Activated CD8-positive, alpha-beta memory T cell treated with anti-CD3 and anti-CD28 coated beads, Interleukin-2, amount 50 U/mL, for 24 hours (primary cell): Measurements from ENCODE around the gene FGF13.

ENCODE experiments used
- DNase-seq: peaks from one replicate; pipeline ENCODE4 v3.0.0-alpha.2; 2020; ENCODE audit errors: extremely low read depth

FGF13 gene

DNA sequence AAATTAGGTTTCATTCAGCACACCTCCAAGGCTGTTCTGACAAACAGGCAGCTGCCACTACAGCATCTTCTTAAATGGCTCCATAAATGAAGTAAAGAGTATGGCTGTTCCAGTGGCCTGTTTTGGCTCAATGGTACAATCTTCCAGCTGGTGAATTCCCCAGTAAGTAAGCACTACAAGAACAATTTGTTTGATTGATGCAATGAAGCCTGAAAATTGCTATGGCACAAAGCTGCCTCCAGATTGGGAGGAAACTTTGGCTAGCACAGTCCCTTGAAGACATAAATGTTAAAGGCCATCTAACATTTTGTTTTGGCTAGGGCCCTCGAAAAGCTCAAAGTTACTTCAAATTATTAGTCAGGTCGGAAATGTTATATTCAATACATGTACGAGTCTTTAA, 47.5 kb downstream of the FGF13 start:
- DNase-seq = no peak

DNA sequence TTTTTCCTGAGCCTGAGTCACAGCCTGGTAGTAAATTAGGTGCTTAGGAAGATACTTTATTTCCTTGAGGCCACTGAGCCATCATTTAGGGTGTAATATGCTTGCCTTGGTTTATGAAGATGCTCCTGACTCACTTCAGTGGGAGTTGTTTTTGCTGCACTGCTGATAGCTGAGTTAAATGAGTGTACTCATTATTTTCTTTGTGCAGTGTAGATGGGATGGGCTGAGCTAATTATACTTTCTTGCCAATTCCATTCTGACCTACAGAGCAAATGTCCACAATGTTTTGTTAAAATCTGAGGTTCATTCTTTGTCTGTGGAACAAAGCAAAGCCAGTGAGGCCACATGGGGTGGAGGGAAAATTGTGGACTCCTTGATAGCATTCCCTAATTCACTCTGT, 60.0 kb downstream of the FGF13 start:
- no peak for DNase-seq

DNA sequence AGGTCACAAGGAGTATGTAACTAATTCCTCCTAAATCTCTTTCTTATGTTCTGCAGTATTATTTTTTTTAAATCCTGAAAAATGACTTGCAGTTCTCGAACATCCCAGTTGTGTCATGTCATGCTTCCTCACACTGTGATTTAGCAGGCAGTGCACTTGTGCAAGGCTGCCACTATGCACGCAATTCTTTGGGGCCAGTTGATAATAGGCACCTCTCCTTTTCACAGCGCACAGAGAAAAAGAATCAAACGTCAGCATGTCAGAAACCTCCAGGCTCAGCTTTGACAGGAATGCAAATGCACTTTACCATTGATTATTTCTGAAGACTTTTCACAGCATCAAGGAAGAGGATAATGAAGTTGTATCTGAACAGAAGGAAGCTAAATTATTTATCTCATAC, 62.9 kb downstream of the FGF13 start:
- no peak for DNase-seq

DNA sequence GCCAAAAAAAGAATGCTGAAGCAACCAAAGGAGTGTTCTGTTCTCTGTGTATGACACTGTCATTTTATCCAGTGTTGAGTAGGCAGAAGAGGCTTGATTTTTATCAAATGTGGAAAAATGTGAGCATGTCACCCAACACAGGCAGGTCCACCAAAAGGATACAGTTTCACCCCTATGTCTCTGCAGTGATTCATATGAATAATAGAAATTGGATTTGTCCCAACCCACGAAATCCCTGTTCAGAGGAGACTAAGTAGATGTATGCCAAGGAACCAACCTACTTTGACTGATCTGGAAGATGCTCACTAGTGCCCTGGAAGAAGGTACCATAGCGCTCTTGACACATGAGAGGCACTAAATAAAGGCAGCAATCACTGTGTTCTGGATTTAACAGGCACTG, 72.5 kb downstream of the FGF13 start:
- DNase-seq = no peak
